ENCODE results near the gene CDK5RAP3. TPM values are rescaled to one million over a fixed set of nuclear protein-coding genes. Genes with fewer than 3 reads are reported as not detected.

Gene CDK5RAP3
- total RNA-seq, 1 donor, result 50.3 TPM

DNA sequence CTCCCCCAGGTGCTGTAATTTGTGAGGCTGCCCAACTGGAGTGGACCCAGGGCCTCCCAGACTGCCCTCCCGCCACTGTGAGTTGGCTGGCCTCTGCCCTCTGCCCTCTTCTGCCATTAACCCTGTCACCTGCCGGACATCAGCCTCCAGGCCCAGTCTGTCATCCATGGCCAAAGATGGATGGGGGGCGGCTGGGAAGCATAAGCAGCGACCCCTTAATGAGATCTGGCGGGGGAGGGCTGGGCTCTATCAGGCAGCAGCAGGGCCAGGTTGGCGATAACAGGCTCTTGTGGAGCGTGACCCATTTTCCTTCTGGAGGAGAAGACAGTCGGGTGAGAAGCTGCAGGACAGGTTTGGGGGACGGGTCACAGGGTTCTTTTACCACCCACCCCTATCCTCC, 25.3 kb downstream of the CDK5RAP3 start:
- no peak overlapping the region for H3K4me2 ChIP-seq (ENCODE audit: insufficient read depth, low read length)
- no peaks in the 10 kb centered on the region for H3K9me3 ChIP-seq (ENCODE audit: low read depth, low read length)
- no peak for DNase-seq (ENCODE audit: insufficient read length, low spot score, missing footprints)
- no peak overlapping the region for H2AFZ ChIP-seq (ENCODE audit: low read length)
- no peaks in the 10 kb centered on the region for H3K36me3 ChIP-seq (ENCODE audit: insufficient read depth, low read length)
- H4K20me1 ChIP-seq (ENCODE audit: insufficient read depth, low read length), result no peaks in the 10 kb centered on the region
- H3K27ac ChIP-seq (ENCODE audit: low read depth, low read length), result no peak overlapping the region
- H3K79me2 ChIP-seq (ENCODE audit: insufficient read depth, low read length), result no peaks in the 10 kb centered on the region
- H3K4me1 ChIP-seq (ENCODE audit: insufficient read depth, low read length), result peaks cover 5% of the 10 kb centered on the region
- H3K4me3 ChIP-seq (ENCODE audit: insufficient read depth, low read length), result no peak overlapping the region
- H3K27me3 ChIP-seq (ENCODE audit: insufficient read depth, low read length), result peaks cover 4% of the 10 kb centered on the region
- TF ChIP-seq, protein P1, sequence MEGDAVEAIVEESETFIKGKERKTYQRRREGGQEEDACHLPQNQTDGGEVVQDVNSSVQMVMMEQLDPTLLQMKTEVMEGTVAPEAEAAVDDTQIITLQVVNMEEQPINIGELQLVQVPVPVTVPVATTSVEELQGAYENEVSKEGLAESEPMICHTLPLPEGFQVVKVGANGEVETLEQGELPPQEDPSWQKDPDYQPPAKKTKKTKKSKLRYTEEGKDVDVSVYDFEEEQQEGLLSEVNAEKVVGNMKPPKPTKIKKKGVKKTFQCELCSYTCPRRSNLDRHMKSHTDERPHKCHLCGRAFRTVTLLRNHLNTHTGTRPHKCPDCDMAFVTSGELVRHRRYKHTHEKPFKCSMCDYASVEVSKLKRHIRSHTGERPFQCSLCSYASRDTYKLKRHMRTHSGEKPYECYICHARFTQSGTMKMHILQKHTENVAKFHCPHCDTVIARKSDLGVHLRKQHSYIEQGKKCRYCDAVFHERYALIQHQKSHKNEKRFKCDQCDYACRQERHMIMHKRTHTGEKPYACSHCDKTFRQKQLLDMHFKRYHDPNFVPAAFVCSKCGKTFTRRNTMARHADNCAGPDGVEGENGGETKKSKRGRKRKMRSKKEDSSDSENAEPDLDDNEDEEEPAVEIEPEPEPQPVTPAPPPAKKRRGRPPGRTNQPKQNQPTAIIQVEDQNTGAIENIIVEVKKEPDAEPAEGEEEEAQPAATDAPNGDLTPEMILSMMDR (IDR thresholded peaks at IDR 0.05; ENCODE audit: extremely low read depth, low read depth, low read length), result no peak

GRCh38 chr17:47997586-47997985, 26.7 kb downstream of the CDK5RAP3 start:
- Histone ChIP-seq H3K4me2 (ENCODE audit: insufficient read depth, low read length) (no peak overlapping the region), H3K36me3 (ENCODE audit: insufficient read depth, low read length) (no peaks in the 10 kb centered on the region), H3K9me3 (ENCODE audit: low read depth, low read length) (no peaks in the 10 kb centered on the region), H3K27ac (ENCODE audit: low read depth, low read length) (no peak overlapping the region), H2AFZ (ENCODE audit: low read length) (no peak overlapping the region), H3K27me3 (ENCODE audit: insufficient read depth, low read length) (peaks cover 4% of the 10 kb centered on the region), H3K4me3 (ENCODE audit: insufficient read depth, low read length) (no peak overlapping the region), H4K20me1 (ENCODE audit: insufficient read depth, low read length) (no peaks in the 10 kb centered on the region), H3K79me2 (ENCODE audit: insufficient read depth, low read length) (no peaks in the 10 kb centered on the region), H3K4me1 (ENCODE audit: insufficient read depth, low read length) (peaks cover 10% of the 10 kb centered on the region)
- no peak for DNase-seq (ENCODE audit: insufficient read length, low spot score, missing footprints)
- TF ChIP-seq, protein P1 (IDR thresholded peaks at IDR 0.05; ENCODE audit: extremely low read depth, low read depth, low read length), result no peak

DNA sequence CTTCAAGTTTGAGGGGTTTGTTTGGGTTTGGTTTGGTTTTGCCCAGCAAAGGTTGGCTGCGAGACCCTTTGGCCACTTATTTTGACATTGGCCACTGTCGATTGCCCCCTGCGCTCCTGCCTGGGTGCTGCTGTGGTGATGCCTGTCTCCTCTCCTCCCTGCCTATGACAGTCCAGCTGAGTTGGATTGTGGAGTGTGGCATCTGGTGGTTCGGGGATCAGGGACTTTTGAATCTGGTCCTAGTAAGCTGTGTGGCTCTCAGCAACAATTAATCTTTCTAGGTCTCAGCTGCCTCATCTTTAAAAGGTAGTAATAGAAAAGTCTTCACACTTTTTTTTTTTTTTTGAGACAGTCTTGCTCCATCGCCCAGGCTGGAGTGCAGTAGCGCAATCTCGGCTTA, 27.1 kb downstream of the CDK5RAP3 start:
- Histone ChIP-seq H3K36me3 (ENCODE audit: insufficient read depth, low read length) (no peaks in the 10 kb centered on the region), H3K27ac (ENCODE audit: low read depth, low read length) (no peak overlapping the region), H3K79me2 (ENCODE audit: insufficient read depth, low read length) (no peaks in the 10 kb centered on the region), H2AFZ (ENCODE audit: low read length) (no peak overlapping the region), H3K27me3 (ENCODE audit: insufficient read depth, low read length) (peaks cover 4% of the 10 kb centered on the region), H3K4me3 (ENCODE audit: insufficient read depth, low read length) (no peak overlapping the region), H3K9me3 (ENCODE audit: low read depth, low read length) (no peaks in the 10 kb centered on the region), H4K20me1 (ENCODE audit: insufficient read depth, low read length) (no peaks in the 10 kb centered on the region), H3K4me2 (ENCODE audit: insufficient read depth, low read length) (no peak overlapping the region), H3K4me1 (ENCODE audit: insufficient read depth, low read length) (peaks cover 15% of the 10 kb centered on the region)
- no peak for DNase-seq (ENCODE audit: insufficient read length, low spot score, missing footprints)
- TF ChIP-seq, protein P1 (IDR thresholded peaks at IDR 0.05; ENCODE audit: extremely low read depth, low read depth, low read length), result no peak

DNA sequence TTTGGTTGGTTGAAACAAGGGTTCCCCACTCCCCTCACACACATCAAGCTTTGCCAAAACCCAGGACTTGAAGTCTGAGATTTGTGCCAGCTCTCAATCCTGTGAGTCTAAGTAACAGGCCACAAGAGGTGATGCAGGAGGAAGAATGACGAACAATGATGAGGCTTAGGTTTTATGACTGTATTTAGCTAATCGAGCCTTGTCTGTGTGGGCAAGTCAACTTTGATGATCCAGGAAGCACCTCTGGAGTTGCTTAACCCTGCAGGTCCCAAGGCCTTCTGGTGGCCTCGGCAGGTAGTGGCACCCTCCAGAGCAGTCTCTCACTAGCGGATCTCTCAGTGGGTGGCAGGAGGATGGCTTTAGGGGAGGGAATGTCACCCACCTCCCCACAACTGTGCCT, 28.7 kb downstream of the CDK5RAP3 start:
- Histone ChIP-seq H3K4me1 (ENCODE audit: insufficient read depth, low read length) (peaks cover 17% of the 10 kb centered on the region), H2AFZ (ENCODE audit: low read length) (peak overlapping the region; percentile 60)

More for the DNA sequence above, 28.7 kb downstream of the CDK5RAP3 start:
- TF ChIP-seq, protein P1 (IDR thresholded peaks at IDR 0.05; ENCODE audit: extremely low read depth, low read depth, low read length), result no peak
- no peaks in the 10 kb centered on the region for H3K9me3 ChIP-seq (ENCODE audit: low read depth, low read length)
- H3K27ac ChIP-seq (ENCODE audit: low read depth, low read length), result peak overlapping the region; percentile 12
- no peaks in the 10 kb centered on the region for H3K27me3 ChIP-seq (ENCODE audit: insufficient read depth, low read length)
- no peaks in the 10 kb centered on the region for H3K79me2 ChIP-seq (ENCODE audit: insufficient read depth, low read length)
- no peaks in the 10 kb centered on the region for H3K36me3 ChIP-seq (ENCODE audit: insufficient read depth, low read length)
- no peak overlapping the region for H3K4me2 ChIP-seq (ENCODE audit: insufficient read depth, low read length)
- DNase-seq (ENCODE audit: insufficient read length, low spot score, missing footprints), result peak; percentile 91
- no peaks in the 10 kb centered on the region for H4K20me1 ChIP-seq (ENCODE audit: insufficient read depth, low read length)
- H3K4me3 ChIP-seq (ENCODE audit: insufficient read depth, low read length), result no peak overlapping the region
